Neural progenitor cell (in vitro differentiated cells): ENCODE results near the gene TPD52L3. TPM values are rescaled to one million over a fixed set of nuclear protein-coding genes. Genes with fewer than 3 reads are reported as not detected.

ENCODE experiments used
- DNase-seq: peaks from one replicate; pipeline ENCODE4 v3.0.0-alpha.2; 2016; ENCODE audit warnings: low spot score
- H2AFZ ChIP-seq: fragments of 200-600 bp; sonication (generic); replicated peaks from 2 replicates; pipeline ENCODE4 v1.6.1; 2016; ENCODE audit warnings: antibody characterized with exemption
- H3F3A ChIP-seq: fragments of 200-600 bp; sonication (generic); 2 replicates; pipeline ENCODE4 v1.6.1; 2016; ENCODE audit warnings: antibody characterized with exemption, low read depth
- H3K27ac ChIP-seq: fragments of 200-600 bp; sonication (generic); 2 replicates; pipeline ENCODE4 v1.5.1; 2016; ENCODE audit warnings: mild to moderate bottlenecking
- H3K27me3 ChIP-seq: fragments of 200-600 bp; sonication (generic); 2 replicates; pipeline ENCODE4 v1.6.1; 2016; ENCODE audit warnings: mild to moderate bottlenecking, moderate library complexity
- H3K36me3 ChIP-seq: fragments of 200-600 bp; sonication (generic); 2 replicates; pipeline ENCODE4 v1.5.1; 2016
- H3K4me1 ChIP-seq: fragments of 200-600 bp; sonication (generic); 2 replicates; pipeline ENCODE4 v1.6.1; 2016; ENCODE audit warnings: mixed run types
- H3K4me2 ChIP-seq: fragments of 200-600 bp; sonication (generic); 2 replicates; pipeline ENCODE4 v1.6.1; 2016
- H3K4me3 ChIP-seq: fragments of 200-600 bp; sonication (generic); 2 replicates; pipeline ENCODE4 v1.5.1; 2016
- H3K79me2 ChIP-seq: fragments of 200-600 bp; sonication (generic); 2 replicates; pipeline ENCODE4 v1.6.1; 2016; ENCODE audit warnings: low read depth
- H3K9ac ChIP-seq: fragments of 200-600 bp; sonication (generic); 2 replicates; pipeline ENCODE4 v1.6.1; 2016
- H3K9me3 ChIP-seq: fragments of 200-600 bp; sonication (generic); 2 replicates; pipeline ENCODE4 v1.5.1; 2016; ENCODE audit warnings: low read depth
- H4K20me1 ChIP-seq: fragments of 200-600 bp; sonication (generic); 2 replicates; pipeline ENCODE4 v1.6.1; 2016; ENCODE audit warnings: low read depth
- H3K27ac Mint-ChIP-seq: 3 replicates; pipeline ENCODE4 v1.8.0; 2021; ENCODE audit warnings: mixed read lengths
- H3K27me3 Mint-ChIP-seq: 2 replicates; pipeline ENCODE4 v1.8.0; 2022; ENCODE audit warnings: low read depth, mild to moderate bottlenecking, inconsistent platforms, moderate library complexity, mixed read lengths; ENCODE audit not compliant: insufficient read depth
- H3K36me3 Mint-ChIP-seq: 3 replicates; pipeline ENCODE4 v1.8.0; 2021; ENCODE audit warnings: mixed read lengths
- H3K4me1 Mint-ChIP-seq: 3 replicates; pipeline ENCODE4 v1.8.0; 2021; ENCODE audit warnings: mixed read lengths
- H3K4me3 Mint-ChIP-seq: 3 replicates; pipeline ENCODE4 v1.8.0; 2021; ENCODE audit warnings: mild to moderate bottlenecking, moderate library complexity, mixed read lengths
- H3K9me3 Mint-ChIP-seq: 3 replicates; pipeline ENCODE4 v1.8.0; 2020; ENCODE audit warnings: mixed read lengths
- EZH2 ChIP-seq: fragments of 200-600 bp; sonication (generic); IDR thresholded peaks from 2 replicates; pipeline ENCODE4 v1.6.1; 2017; ENCODE audit warnings: antibody characterized with exemption, mild to moderate bottlenecking, moderate library complexity
- EZH2phosphoT487 ChIP-seq: fragments of 200-600 bp; sonication (generic); IDR thresholded peaks from 2 replicates; pipeline ENCODE4 v1.6.1; 2017; ENCODE audit warnings: antibody characterized with exemption
- total RNA-seq: library from RNA; depleted of rRNA; stranded (reverse); fragments of >200 nt; gene quantifications from 2 replicates; pipeline ENCODE4 v1.2.3, GENCODE V29; 2015; ENCODE audit warnings: low replicate concordance
- TF ChIP-seq, protein P1 (sequence below): fragments of 200-600 bp; sonication (generic); IDR thresholded peaks from 2 replicates; pipeline ENCODE4 v1.5.1; 2017; ENCODE audit warnings: antibody characterized with exemption, mild to moderate bottlenecking

The TPD52L3 gene
- total RNA-seq, 1 donor from 2014 or later = not detected

GRCh38 chr9:6330958-6331634 lies 2.9 kb downstream of the TPD52L3 start:
- Mint-ChIP-seq H3K9me3 (peaks cover 21% of the 10 kb centered on the region), H3K4me3 (no peak overlapping the region), H3K36me3 (no peaks in the 10 kb centered on the region), H3K4me1 (no peaks in the 10 kb centered on the region), H3K27ac (no peak overlapping the region), H3K27me3 (peaks cover 9% of the 10 kb centered on the region)
- TF ChIP-seq EZH2 (no peak), EZH2phosphoT487 (no peak)
- TF ChIP-seq, protein P1, sequence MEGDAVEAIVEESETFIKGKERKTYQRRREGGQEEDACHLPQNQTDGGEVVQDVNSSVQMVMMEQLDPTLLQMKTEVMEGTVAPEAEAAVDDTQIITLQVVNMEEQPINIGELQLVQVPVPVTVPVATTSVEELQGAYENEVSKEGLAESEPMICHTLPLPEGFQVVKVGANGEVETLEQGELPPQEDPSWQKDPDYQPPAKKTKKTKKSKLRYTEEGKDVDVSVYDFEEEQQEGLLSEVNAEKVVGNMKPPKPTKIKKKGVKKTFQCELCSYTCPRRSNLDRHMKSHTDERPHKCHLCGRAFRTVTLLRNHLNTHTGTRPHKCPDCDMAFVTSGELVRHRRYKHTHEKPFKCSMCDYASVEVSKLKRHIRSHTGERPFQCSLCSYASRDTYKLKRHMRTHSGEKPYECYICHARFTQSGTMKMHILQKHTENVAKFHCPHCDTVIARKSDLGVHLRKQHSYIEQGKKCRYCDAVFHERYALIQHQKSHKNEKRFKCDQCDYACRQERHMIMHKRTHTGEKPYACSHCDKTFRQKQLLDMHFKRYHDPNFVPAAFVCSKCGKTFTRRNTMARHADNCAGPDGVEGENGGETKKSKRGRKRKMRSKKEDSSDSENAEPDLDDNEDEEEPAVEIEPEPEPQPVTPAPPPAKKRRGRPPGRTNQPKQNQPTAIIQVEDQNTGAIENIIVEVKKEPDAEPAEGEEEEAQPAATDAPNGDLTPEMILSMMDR = no peak
- no peak for DNase-seq
- H3K36me3 ChIP-seq = no peaks in the 10 kb centered on the region
- H3K4me3 ChIP-seq = no peak overlapping the region
- no peaks in the 10 kb centered on the region for H3K4me1 ChIP-seq
- no peak overlapping the region for H3K9ac ChIP-seq
- H3K9me3 ChIP-seq = peaks cover 8% of the 10 kb centered on the region
- no peaks in the 10 kb centered on the region for H3K79me2 ChIP-seq
- H2AFZ ChIP-seq = no peak overlapping the region
- no peak overlapping the region for H3K27ac ChIP-seq
- H3K27me3 ChIP-seq = no peaks in the 10 kb centered on the region
- no peaks in the 10 kb centered on the region for H3F3A ChIP-seq
- H3K4me2 ChIP-seq = no peak overlapping the region
- H4K20me1 ChIP-seq = no peaks in the 10 kb centered on the region

DNA sequence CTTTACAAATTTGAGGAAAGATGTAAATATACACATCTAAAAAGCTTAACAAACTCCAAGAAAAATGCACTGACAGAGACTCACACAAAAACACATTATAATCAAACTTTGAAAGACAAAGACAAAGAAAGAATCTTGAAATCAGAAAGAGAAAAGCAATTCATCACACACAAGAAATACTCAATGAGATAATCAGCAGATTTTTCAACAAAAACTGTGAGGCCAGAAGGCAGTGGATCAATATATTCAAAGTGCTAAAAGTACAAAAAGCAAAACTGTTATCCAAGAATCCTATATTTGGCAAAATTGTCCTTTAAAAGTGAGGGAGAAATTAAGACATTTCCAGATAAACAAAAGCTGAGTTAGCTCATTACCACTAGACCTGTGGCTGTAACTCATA lies 6.1 kb downstream of the TPD52L3 start:
- Mint-ChIP-seq H3K9me3 (peaks cover 22% of the 10 kb centered on the region), H3K27me3 (peaks cover 2% of the 10 kb centered on the region), H3K4me3 (no peak overlapping the region), H3K36me3 (no peaks in the 10 kb centered on the region), H3K27ac (no peak overlapping the region), H3K4me1 (no peaks in the 10 kb centered on the region)
- Histone ChIP-seq H3K9ac (no peak overlapping the region), H3K4me2 (no peak overlapping the region), H2AFZ (no peak overlapping the region), H3K27me3 (no peaks in the 10 kb centered on the region), H3K9me3 (peaks cover 8% of the 10 kb centered on the region), H3K4me3 (no peak overlapping the region), H3K79me2 (no peaks in the 10 kb centered on the region), H3K36me3 (no peaks in the 10 kb centered on the region), H3K27ac (no peak overlapping the region), H4K20me1 (no peaks in the 10 kb centered on the region), H3F3A (no peaks in the 10 kb centered on the region), H3K4me1 (no peaks in the 10 kb centered on the region)
- TF ChIP-seq EZH2 (no peak), EZH2phosphoT487 (no peak)
- TF ChIP-seq, protein P1 = no peak
- no peak for DNase-seq

- no peaks in the 10 kb centered on the region for H4K20me1 ChIP-seq
- H3K4me3 Mint-ChIP-seq = no peak overlapping the region
- H3K27me3 ChIP-seq = no peaks in the 10 kb centered on the region
- no peaks in the 10 kb centered on the region for H3K9me3 Mint-ChIP-seq
- H3F3A ChIP-seq = no peaks in the 10 kb centered on the region
- H3K9ac ChIP-seq = no peak overlapping the region
- no peak overlapping the region for H3K4me3 ChIP-seq
- no peaks in the 10 kb centered on the region for H3K36me3 ChIP-seq
- H3K4me1 ChIP-seq = no peaks in the 10 kb centered on the region
- no peak overlapping the region for H3K27ac Mint-ChIP-seq
- H3K9me3 ChIP-seq = no peaks in the 10 kb centered on the region
- no peak overlapping the region for H3K4me2 ChIP-seq
- H3K79me2 ChIP-seq = no peaks in the 10 kb centered on the region
- no peaks in the 10 kb centered on the region for H3K36me3 Mint-ChIP-seq
- no peaks in the 10 kb centered on the region for H3K4me1 Mint-ChIP-seq
- no peak overlapping the region for H3K27ac ChIP-seq
- no peak for DNase-seq
- TF ChIP-seq EZH2phosphoT487 = no peak
- TF ChIP-seq, protein P1 = no peak
- TF ChIP-seq EZH2 = no peak
- H3K27me3 Mint-ChIP-seq = peaks cover 2% of the 10 kb centered on the region
- no peak overlapping the region for H2AFZ ChIP-seq
Observed at GRCh38 chr9:6348766-6349165, 20.6 kb downstream of the TPD52L3 start.
